H1 (cell line): ENCODE data around the gene IGF2BP3. TPM values are rescaled to one million over a fixed set of nuclear protein-coding genes. Genes with fewer than 3 reads are reported as not detected.

ENCODE experiments used
- CTCF ChIA-PET: fragments of 300-600 bp; sonication (Branson Sonifier 250); formaldehyde crosslinking; loops from one replicate; lab custom pipeline; 2021; ENCODE audit not compliant: partially characterized antibody; lab: Charles Lee
- POLR2A ChIA-PET: fragments of 300-600 bp; sonication (Branson Sonifier 250); formaldehyde crosslinking; loops from one replicate; lab custom pipeline; 2021; ENCODE audit warnings: inconsistent platforms; ENCODE audit not compliant: partially characterized antibody; lab: Charles Lee
- DNase-seq, 2 experiments: peaks; one replicate each; pipeline versions ENCODE4 v3.0.0 to v3.0.0-alpha.2; 2010 to 2022; ENCODE audit warnings: low spot score in 2 of 2, low read depth in 1 of 2, mixed read lengths in 1 of 2
- FAIRE-seq: peaks from 2 replicates; lab custom pipeline; 2011; peaks lifted over from hg19 to GRCh38; lab: Jason Lieb, UNC
- H2AFZ ChIP-seq: 2 replicates; pipeline ENCODE4 v1.8.1; 2012; ENCODE audit warnings: low read length, inconsistent platforms
- H2AK5ac ChIP-seq: 2 replicates; pipeline ENCODE4 v1.6.1; 2013; ENCODE audit warnings: low read depth, low read length
- H2BK120ac ChIP-seq: replicated peaks from 2 replicates; pipeline ENCODE3; 2013; ENCODE audit warnings: low read depth, low read length, inconsistent platforms
- H2BK12ac ChIP-seq: 2 replicates; pipeline ENCODE4 v1.6.1; 2013; ENCODE audit warnings: low read depth, low read length
- H2BK15ac ChIP-seq: 2 replicates; pipeline ENCODE4 v1.6.1; 2013; ENCODE audit warnings: low read length
- H2BK20ac ChIP-seq: 2 replicates; pipeline ENCODE4 v1.6.1; 2013; ENCODE audit warnings: low read length
- H2BK5ac ChIP-seq: 2 replicates; pipeline ENCODE4 v1.6.1; 2013; ENCODE audit warnings: low read depth, low read length
- H3K14ac ChIP-seq: 2 replicates; pipeline ENCODE4 v1.6.1; 2013; ENCODE audit warnings: inconsistent platforms; ENCODE audit not compliant: insufficient read length
- H3K18ac ChIP-seq: 2 replicates; pipeline ENCODE4 v1.6.1; 2013; ENCODE audit warnings: low read length; ENCODE audit errors: extremely low read depth
- H3K23ac ChIP-seq: 2 replicates; pipeline ENCODE4 v1.6.1; 2013; ENCODE audit warnings: inconsistent platforms; ENCODE audit not compliant: insufficient read length
- H3K23me2 ChIP-seq: 2 replicates; pipeline ENCODE4 v1.6.1; 2013; ENCODE audit warnings: low read depth, low read length
- H3K27ac ChIP-seq: 2 replicates; pipeline ENCODE4 v1.6.1; 2011; ENCODE audit warnings: low read depth, low read length, inconsistent platforms
- H3K27me3 ChIP-seq, 4 experiments: replicated peaks in 1 of 4; 1 replicate in 1 of 4; 2 replicates in 3 of 4; pipeline versions ENCODE4 v1.6.1 to v1.8.1; 2011 to 2013; ENCODE audit warnings: low read length in 3 of 4, mild to moderate bottlenecking in 3 of 4, inconsistent platforms in 2 of 4, mixed read lengths in 2 of 4, moderate library complexity in 1 of 4; ENCODE audit not compliant: control insufficient read depth in 3 of 4, insufficient read depth in 3 of 4; ENCODE audit errors: extremely low read depth in 1 of 4
- H3K36me3 ChIP-seq, 4 experiments: 2 replicates each; pipeline versions ENCODE4 v1.6.1 to v1.8.1; 2011 to 2013; ENCODE audit warnings: mild to moderate bottlenecking in 4 of 4, low read length in 3 of 4, moderate library complexity in 2 of 4, control low read depth in 1 of 4, inconsistent platforms in 1 of 4; ENCODE audit not compliant: insufficient read depth in 4 of 4, control insufficient read depth in 2 of 4
- H3K4ac ChIP-seq: replicated peaks from 2 replicates; pipeline ENCODE3; 2013; ENCODE audit warnings: low read length, low read depth, mixed read lengths, inconsistent platforms; ENCODE audit not compliant: insufficient read length
- H3K4me1 ChIP-seq, 4 experiments: replicated peaks in 1 of 4; 1 replicate in 1 of 4; 2 replicates in 3 of 4; pipeline versions ENCODE4 v1.6.1 to v1.8.1; 2011 to 2013; ENCODE audit warnings: low read length in 3 of 4, inconsistent platforms in 2 of 4, mixed read lengths in 1 of 4; ENCODE audit not compliant: insufficient read depth in 4 of 4, control insufficient read depth in 3 of 4
- H3K4me2 ChIP-seq, 2 experiments: 2 replicates each; pipeline versions ENCODE4 v1.6.1 to v1.8.1; 2011 to 2013; ENCODE audit warnings: low read depth in 2 of 2, low read length in 2 of 2, control low read depth in 1 of 2, inconsistent platforms in 1 of 2, mild to moderate bottlenecking in 1 of 2; ENCODE audit not compliant: insufficient read depth in 1 of 2
- H3K4me3 ChIP-seq, 4 experiments: fragments of 200-600, 300-600 bp in 1 of 4; sonication (generic), shearing (Covaris generic), sonication (Bioruptor Twin) in 1 of 4; 2 replicates each; pipeline versions ENCODE4 v1.5.1 to v1.8.1; 2011 to 2016; ENCODE audit warnings: low read length in 4 of 4, low read depth in 3 of 4, control low read depth in 2 of 4, inconsistent platforms in 2 of 4, mild to moderate bottlenecking in 2 of 4, mixed read lengths in 1 of 4, moderate library complexity in 1 of 4; ENCODE audit not compliant: insufficient read depth in 2 of 4; ENCODE audit errors: extremely low read depth in 1 of 4
- H3K56ac ChIP-seq: replicated peaks from 2 replicates; pipeline ENCODE3; 2013; ENCODE audit warnings: low read depth, mild to moderate bottlenecking, mixed read lengths, low read length, inconsistent platforms; ENCODE audit not compliant: insufficient read length
- H3K79me1 ChIP-seq: 2 replicates; pipeline ENCODE4 v1.6.1; 2013; ENCODE audit warnings: low read depth, low read length, control low read depth
- H3K79me2 ChIP-seq, 2 experiments: 2 replicates each; pipeline versions ENCODE4 v1.6.1 to v1.8.1; 2012 to 2013; ENCODE audit warnings: low read length in 2 of 2, mild to moderate bottlenecking in 2 of 2, inconsistent platforms in 1 of 2; ENCODE audit not compliant: insufficient read depth in 2 of 2, control insufficient read depth in 1 of 2
- H3K9ac ChIP-seq, 4 experiments: replicated peaks in 1 of 4; 1 replicate in 1 of 4; 2 replicates in 3 of 4; pipeline versions ENCODE4 v1.6.1 to v1.8.1; 2011 to 2013; ENCODE audit warnings: low read depth in 3 of 4, low read length in 3 of 4, control low read depth in 2 of 4, mild to moderate bottlenecking in 2 of 4, moderate library complexity in 2 of 4, inconsistent platforms in 1 of 4; ENCODE audit errors: extremely low read depth in 1 of 4
- H3K9me3 ChIP-seq, 2 experiments: 2 replicates each; pipeline versions ENCODE4 v1.6.1 to v1.8.1; 2012 to 2013; ENCODE audit warnings: mild to moderate bottlenecking in 2 of 2, moderate library complexity in 2 of 2, control low read depth in 1 of 2, inconsistent platforms in 1 of 2, low read depth in 1 of 2, low read length in 1 of 2, mixed read lengths in 1 of 2; ENCODE audit not compliant: insufficient read depth in 2 of 2
- H4K20me1 ChIP-seq, 2 experiments: replicated peaks in 1 of 2; 2 replicates each; pipeline versions ENCODE3 to v1.8.1; 2011 to 2013; ENCODE audit warnings: inconsistent platforms in 2 of 2, low read length in 2 of 2, mild to moderate bottlenecking in 1 of 2; ENCODE audit not compliant: insufficient read depth in 2 of 2, control insufficient read depth in 1 of 2
- H4K5ac ChIP-seq: 2 replicates; pipeline ENCODE4 v1.6.1; 2013; ENCODE audit warnings: low read length, low read depth, mixed read lengths, inconsistent platforms; ENCODE audit not compliant: insufficient read length
- H4K8ac ChIP-seq: 2 replicates; pipeline ENCODE4 v1.8.0; 2013; ENCODE audit warnings: mild to moderate bottlenecking, moderate library complexity, low read length, inconsistent platforms; ENCODE audit not compliant: insufficient read depth; ENCODE audit errors: extremely low read depth
- H4K91ac ChIP-seq: replicated peaks from 2 replicates; pipeline ENCODE3; 2013; ENCODE audit warnings: low read length, mixed read lengths, inconsistent platforms; ENCODE audit not compliant: insufficient read length
- ASH2L ChIP-seq: fragments of 200-600, 300-600 bp; sonication (generic); IDR thresholded peaks from one replicate; pipeline ENCODE4 v1.7.1; 2017; ENCODE audit warnings: low read length
- BRCA1 ChIP-seq: IDR thresholded peaks from 2 replicates; pipeline ENCODE4 v1.6.1; 2012; ENCODE audit warnings: low read depth, low read length, improper control_type of control experiment
- EGR1 ChIP-seq: IDR thresholded peaks from 2 replicates; pipeline ENCODE4 v1.6.1; 2011; ENCODE audit warnings: low read depth, low read length, borderline replicate concordance
- EP300 ChIP-seq, 2 experiments: IDR thresholded peaks; 1 replicate in 1 of 2; 2 replicates in 1 of 2; pipeline ENCODE4 v1.6.1; 2011 to 2012; ENCODE audit warnings: low read depth in 2 of 2, low read length in 2 of 2, mild to moderate bottlenecking in 2 of 2, borderline replicate concordance in 1 of 2, inconsistent platforms in 1 of 2, moderate library complexity in 1 of 2
- EZH2 ChIP-seq: fragments of 200-600 bp; sonication (generic); IDR thresholded peaks from 2 replicates; pipeline ENCODE4 v1.7.1; 2012; ENCODE audit warnings: low read depth, mild to moderate bottlenecking, moderate library complexity, low read length, inconsistent platforms; ENCODE audit not compliant: severe bottlenecking
- KDM1A ChIP-seq: fragments of 200-600, 300-600 bp; sonication (generic); IDR thresholded peaks from 2 replicates; pipeline ENCODE4 v1.7.1; 2016; ENCODE audit warnings: mild to moderate bottlenecking, low read length, borderline replicate concordance
- KDM4A ChIP-seq: IDR thresholded peaks from one replicate; pipeline ENCODE4 v1.7.1; 2012; ENCODE audit warnings: low read depth, mild to moderate bottlenecking, moderate library complexity, low read length, inconsistent platforms; ENCODE audit not compliant: severe bottlenecking
- MAFK ChIP-seq: IDR thresholded peaks from 2 replicates; pipeline ENCODE4 v1.6.1; 2012; ENCODE audit warnings: low read depth, mild to moderate bottlenecking, improper control_type of control experiment, low read length
- SP2 ChIP-seq: IDR thresholded peaks from 2 replicates; pipeline ENCODE4 v1.6.1; 2012; ENCODE audit warnings: mild to moderate bottlenecking, low read length, inconsistent platforms
- TAF7 ChIP-seq: optimal IDR thresholded peaks from 2 replicates; pipeline ENCODE3; 2011; ENCODE audit warnings: low read depth, mild to moderate bottlenecking, inconsistent platforms, low read length, moderate library complexity, borderline replicate concordance
- TEAD4 ChIP-seq: IDR thresholded peaks from 2 replicates; pipeline ENCODE4 v1.6.1; 2012; ENCODE audit warnings: low read depth, low read length, inconsistent platforms, mixed read lengths
- YY1 ChIP-seq: IDR thresholded peaks from 2 replicates; pipeline ENCODE4 v1.6.1; 2011; ENCODE audit warnings: low read depth, mild to moderate bottlenecking, low read length
- ZNF274 ChIP-seq: IDR thresholded peaks from 2 replicates; pipeline ENCODE4 v1.7.0; 2012; ENCODE audit warnings: low read length, borderline replicate concordance; ENCODE audit errors: extremely low read depth
- polyA plus RNA-seq, 7 experiments: library from polyadenylated mRNA; depleted of rRNA in 3 of 7; stranded (reverse) in 5 of 7; unstranded in 2 of 7; fragments of >200 nt in 5 of 7; fragments of 200-250 nt in 2 of 7; gene quantifications; 1 replicate in 5 of 7; 2 replicates in 1 of 7; 4 replicates in 1 of 7; pipeline versions ENCODE4 v1.2.1 to v1.2.3, GENCODE V29; 2011 to 2013; ENCODE audit warnings: missing spikeins in 2 of 7, mixed read lengths in 2 of 7
- total RNA-seq: library from RNA; stranded (reverse); fragmentation: NEBNext Ultra II Directional; extraction: Animal tissue kit (Norgen Biotek cat#: 25700); gene quantifications from 2 replicates; pipeline ENCODE4 v1.2.1, GENCODE V29; 2021

The IGF2BP3 gene
- total and polyA plus RNA-seq, 2 of the 8 experiments (the other 6 are each of a cell fraction or from before 2014, with no cell fraction given) = 66.3 to 193 TPM

DNA sequence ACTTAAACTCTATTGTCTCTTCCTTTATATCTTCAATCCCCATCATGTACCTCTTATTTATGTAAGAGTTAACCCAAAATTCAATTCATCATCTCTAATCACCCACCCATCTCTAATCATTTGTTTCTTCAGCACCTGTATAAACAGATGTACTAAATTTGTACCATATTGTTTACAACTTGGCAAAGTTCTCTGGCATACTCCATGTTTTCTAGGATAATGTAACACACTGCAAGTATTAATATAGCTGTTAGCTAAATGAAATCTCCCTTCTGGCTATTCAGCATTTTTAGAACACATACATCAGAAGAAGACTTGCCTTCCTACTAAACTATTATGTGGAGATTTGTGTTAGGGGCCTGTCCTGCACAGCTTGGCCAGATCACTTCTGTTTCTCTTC is 138.1 kb downstream of the IGF2BP3 start:
- no peak for FAIRE-seq
- POLR2A ChIA-PET = interaction anchor here (0.6 kb wide), 1 partner anchor 13 kb away, joined by 3 read pairs; no protein-coding TSS in a partner anchor
- TF ChIP-seq BRCA1 = no peak
- TF ChIP-seq EGR1 = no peak
- TF ChIP-seq MAFK = no peak
- TF ChIP-seq EP300 (IDR thresholded peaks at IDR 0.05; ENCODE audit: borderline replicate concordance in 1 of 2, low read depth in 2 of 2, low read length in 2 of 2) = no peak
- no peak for TF ChIP-seq EZH2
- TF ChIP-seq ASH2L = no peak
- TF ChIP-seq KDM1A = no peak
- no peak for TF ChIP-seq SP2
- no peak for TF ChIP-seq ZNF274
- TF ChIP-seq KDM4A = no peak
- TF ChIP-seq TAF7 = no peak
- TF ChIP-seq YY1 = no peak
- TF ChIP-seq TEAD4 = no peak

More for the DNA sequence above, 138.1 kb downstream of the IGF2BP3 start:
- Histone ChIP-seq H2BK12ac (no peak overlapping the region), H3K79me2 (peaks cover 0 to 18% of the 10 kb centered on the region in 2 experiments; a peak in 2 of 4 replicates), H3K23me2 (no peaks in the 10 kb centered on the region), H2BK5ac (no peak overlapping the region), H3K23ac (no peak overlapping the region), H3K4me3 (no peak overlapping the region), H3K27me3 (no peaks in the 10 kb centered on the region), H4K91ac (no peak overlapping the region), H3K56ac (no peak overlapping the region), H3K4me1 (no peaks in the 10 kb centered on the region), H3K27ac (no peak overlapping the region), H3K4ac (no peak overlapping the region), H3K18ac (no peak overlapping the region), H2AFZ (no peak overlapping the region), H3K14ac (no peak overlapping the region), H3K36me3 (peaks cover 16 to 86% (median 55%) of the 10 kb centered on the region in 4 experiments), H4K20me1 (peaks cover 0 to 3% of the 10 kb centered on the region in 2 experiments), H3K79me1 (no peaks in the 10 kb centered on the region), H3K9ac (no peak overlapping the region), H2BK120ac (no peak overlapping the region), H3K9me3 (peaks cover 0 to 2% of the 10 kb centered on the region in 2 experiments; a peak in 1 of 4 replicates), H4K8ac (no peak overlapping the region), H4K5ac (no peak overlapping the region), H2BK20ac (no peak overlapping the region), H2AK5ac (no peak overlapping the region), H2BK15ac (no peak overlapping the region), H3K4me2 (no peak overlapping the region)
- DNase-seq = no peak
- CTCF ChIA-PET = no interaction called here
